WTC11 (cell line): Measurements from ENCODE around the gene KRT28. TPM values are rescaled to one million over a fixed set of nuclear protein-coding genes. Genes with fewer than 3 reads are reported as not detected.

Experiments
- ATAC-seq: fragments of 200-7000 bp; cut with Tn5 transposase; 2 replicates; pipeline ENCODE4 v1.10.0; 2021; ENCODE audit warnings: mild to moderate bottlenecking, moderate library complexity
- CTCF ChIA-PET: fragments of 300-600 bp; sonication (Branson Sonifier 250); formaldehyde crosslinking; loops from one replicate; lab custom pipeline; 2021; ENCODE audit warnings: antibody characterized with exemption; lab: Charles Lee
- POLR2A ChIA-PET: fragments of 350-600 bp; sonication (Branson Sonifier 250); formaldehyde crosslinking; loops from one replicate; lab custom pipeline; 2021; ENCODE audit warnings: antibody characterized with exemption; lab: Charles Lee
- DNase-seq: peaks from one replicate; pipeline ENCODE4 v3.0.0; 2021; ENCODE audit warnings: low spot score
- H3K27ac Mint-ChIP-seq: 2 replicates; pipeline ENCODE4 v1.8.0; 2021; ENCODE audit warnings: mixed read lengths
- H3K27me3 Mint-ChIP-seq: 2 replicates; pipeline ENCODE4 v1.8.0; 2021; ENCODE audit warnings: low read depth, mild to moderate bottlenecking, moderate library complexity, mixed read lengths
- H3K36me3 Mint-ChIP-seq: 2 replicates; pipeline ENCODE4 v1.8.0; 2021; ENCODE audit warnings: mixed read lengths
- H3K4me1 Mint-ChIP-seq: 2 replicates; pipeline ENCODE4 v1.8.0; 2022; ENCODE audit warnings: mixed read lengths
- H3K4me3 Mint-ChIP-seq: 2 replicates; pipeline ENCODE4 v1.8.0; 2021; ENCODE audit warnings: mild to moderate bottlenecking, moderate library complexity, mixed read lengths
- H3K9me3 Mint-ChIP-seq: 2 replicates; pipeline ENCODE4 v1.8.0; 2021; ENCODE audit warnings: mixed read lengths
- ATF1 ChIP-seq: sonication (generic); formaldehyde crosslinking; IDR thresholded peaks from 2 replicates; pipeline ENCODE4 v1.8.1; 2023; ENCODE audit warnings: mild to moderate bottlenecking, moderate library complexity, missing genetic modification reagents
- CDX4 ChIP-seq: fragments of 250-450 bp; sonication (Bioruptor Pico); IDR thresholded peaks from 2 replicates; pipeline ENCODE4 v1.9.0; 2021; ENCODE audit warnings: moderate library complexity, mild to moderate bottlenecking, inconsistent platforms, borderline replicate concordance
- CREM ChIP-seq: sonication (generic); formaldehyde crosslinking; IDR thresholded peaks from 2 replicates; pipeline ENCODE4 v1.8.1; 2022; ENCODE audit warnings: mild to moderate bottlenecking, missing genetic modification reagents, moderate library complexity
- E2F1 ChIP-seq: sonication (generic); formaldehyde crosslinking; IDR thresholded peaks from 2 replicates; pipeline ENCODE4 v1.8.0; 2022; ENCODE audit warnings: mild to moderate bottlenecking, missing genetic modification reagents
- E2F4 ChIP-seq: sonication (generic); formaldehyde crosslinking; IDR thresholded peaks from 2 replicates; pipeline ENCODE4 v1.8.1; 2022; ENCODE audit warnings: low read depth, mild to moderate bottlenecking, moderate library complexity, missing genetic modification reagents, borderline replicate concordance
- FOXP4 ChIP-seq: sonication (generic); formaldehyde crosslinking; IDR thresholded peaks from 2 replicates; pipeline ENCODE4 v1.8.0; 2022; ENCODE audit warnings: mild to moderate bottlenecking, missing genetic modification reagents
- IRF1 ChIP-seq: sonication (generic); formaldehyde crosslinking; IDR thresholded peaks from 2 replicates; pipeline ENCODE4 v1.8.0; 2023; ENCODE audit warnings: missing genetic modification reagents
- IRF2 ChIP-seq: sonication (generic); formaldehyde crosslinking; IDR thresholded peaks from 2 replicates; pipeline ENCODE4 v1.8.0; 2022; ENCODE audit warnings: low read depth, missing genetic modification reagents, borderline replicate concordance
- NFE2L1 ChIP-seq: sonication (generic); formaldehyde crosslinking; IDR thresholded peaks from 2 replicates; pipeline ENCODE4 v1.8.1; 2023; ENCODE audit warnings: missing genetic modification reagents
- NR1H2 ChIP-seq: sonication (generic); formaldehyde crosslinking; IDR thresholded peaks from 2 replicates; pipeline ENCODE4 v1.9.0; 2021; ENCODE audit warnings: mild to moderate bottlenecking, moderate library complexity, missing genetic modification reagents
- TCF7 ChIP-seq: sonication (generic); formaldehyde crosslinking; IDR thresholded peaks from 2 replicates; pipeline ENCODE4 v1.8.0; 2022; ENCODE audit warnings: mild to moderate bottlenecking, low read depth, missing genetic modification reagents, moderate library complexity
- ZBTB43 ChIP-seq: sonication (generic); formaldehyde crosslinking; IDR thresholded peaks from 2 replicates; pipeline ENCODE4 v1.8.1; 2023; ENCODE audit warnings: mild to moderate bottlenecking, missing genetic modification reagents
- ZNF416 ChIP-seq: fragments of 250-450 bp; sonication (Bioruptor Pico); IDR thresholded peaks from 2 replicates; pipeline ENCODE4 v1.9.0; 2021; ENCODE audit warnings: mild to moderate bottlenecking, inconsistent platforms
- ZNF512 ChIP-seq: sonication (generic); formaldehyde crosslinking; IDR thresholded peaks from 2 replicates; pipeline ENCODE4 v1.8.1; 2022; ENCODE audit warnings: missing genetic modification reagents, borderline replicate concordance
- ZNF532 ChIP-seq: fragments of 250-450 bp; sonication (Bioruptor Pico); IDR thresholded peaks from 2 replicates; pipeline ENCODE4 v1.9.0; 2021; ENCODE audit warnings: mild to moderate bottlenecking, borderline replicate concordance
- total RNA-seq: library from RNA; stranded (reverse); gene quantifications from 3 replicates; pipeline ENCODE4 v1.2.3, GENCODE V29; 2021

KRT28 gene
- total RNA-seq, 1 experiment from 2014 or later, result not detected

- Mint-ChIP-seq H3K36me3 (peaks cover 6% of the 10 kb centered on the region), H3K9me3 (no peaks in the 10 kb centered on the region), H3K4me1 (peaks cover 3% of the 10 kb centered on the region; the same call in 1 of the 2 replicates), H3K27me3 (peaks cover 74% of the 10 kb centered on the region), H3K4me3 (no peak overlapping the region), H3K27ac (no peak overlapping the region)
- TF ChIP-seq FOXP4 (CRISPR knock-in tag) (no peak), NR1H2 (CRISPR knock-in tag) (no peak), ZNF416 (no peak), CREM (CRISPR knock-in tag) (no peak), ATF1 (CRISPR knock-in tag) (no peak), IRF2 (CRISPR knock-in tag) (no peak), NFE2L1 (CRISPR knock-in tag) (no peak), TCF7 (CRISPR knock-in tag) (no peak), ZBTB43 (CRISPR knock-in tag) (no peak)
- ChIA-PET CTCF (interaction anchor here (1.0 to 1.2 kb wide), 2 partner anchors 9 to 197 kb away, joined by 3 to 5 read pairs; no protein-coding TSS in a partner anchor), POLR2A (no interaction called here)
- DNase-seq (no peak), ATAC-seq (no peak)
Measured at GRCh38 chr17:40812639-40813038, 12.9 kb upstream of the KRT28 start.

GRCh38 chr17:40810494-40810893 is 10.7 kb upstream of the KRT28 start:
- ChIA-PET POLR2A (no interaction called here), CTCF (no interaction called here)
- Mint-ChIP-seq H3K9me3 (no peaks in the 10 kb centered on the region), H3K4me1 (no peaks in the 10 kb centered on the region), H3K27me3 (peaks cover 86% of the 10 kb centered on the region), H3K36me3 (no peaks in the 10 kb centered on the region), H3K27ac (no peak overlapping the region), H3K4me3 (no peak overlapping the region)
- no peak for ATAC-seq
- no peak for TF ChIP-seq ZNF512 (CRISPR knock-in tag)
- DNase-seq, result no peak

- Mint-ChIP-seq H3K4me1 (no peaks in the 10 kb centered on the region), H3K27me3 (peaks cover 87% of the 10 kb centered on the region), H3K4me3 (no peak overlapping the region), H3K27ac (no peak overlapping the region), H3K9me3 (no peaks in the 10 kb centered on the region), H3K36me3 (no peaks in the 10 kb centered on the region)
- CTCF ChIA-PET, result interaction anchor here (0.8 kb wide), 1 partner anchor 853 kb away, joined by 4 read pairs; no protein-coding TSS in a partner anchor
- ATAC-seq (no peak), DNase-seq (no peak)
- POLR2A ChIA-PET, result no interaction called here
- TF ChIP-seq CDX4 (CRISPR knock-in tag) (no peak), IRF1 (no peak), E2F4 (CRISPR knock-in tag) (no peak), E2F1 (no peak), ZNF532 (CRISPR knock-in tag) (no peak)
Measured at GRCh38 chr17:40809721-40810421, 10.1 kb upstream of the KRT28 start.
